Thoracic aorta (tissue), 2 donors: ENCODE data around the gene NKRF. TPM values are rescaled to one million over a fixed set of nuclear protein-coding genes. Genes with fewer than 3 reads are reported as not detected.

ENCODE experiments used
- ATAC-seq: fragments of 150-250 bp; one replicate; pipeline ENCODE4 v1.8.0; 2017; ENCODE audit warnings: low read depth; ENCODE audit not compliant: insufficient number of reproducible peaks, low FRiP score
- DNase-seq: peaks from one replicate; pipeline ENCODE4 v3.0.0-alpha.2; 2020; ENCODE audit warnings: low spot score
- H3K27ac ChIP-seq, 2 donors: fragments of 200-600 bp; sonication (generic); 1 replicate in 1 of 2; 2 replicates in 1 of 2; pipeline ENCODE4 v1.5.1; 2016; ENCODE audit warnings: mild to moderate bottlenecking in 2 of 2, moderate library complexity in 2 of 2
- H3K27me3 ChIP-seq: fragments of 200-600 bp; sonication (generic); replicated peaks from 2 replicates; pipeline ENCODE4 v1.6.0; 2016; ENCODE audit warnings: mild to moderate bottlenecking; ENCODE audit not compliant: insufficient read depth
- H3K36me3 ChIP-seq: fragments of 200-600 bp; sonication (generic); one replicate; pipeline ENCODE4 v1.5.1; 2016
- H3K4me1 ChIP-seq, 2 donors: fragments of 200-600 bp; sonication (generic); 1 replicate in 1 of 2; 2 replicates in 1 of 2; pipeline versions ENCODE4 v1.5.1 to v1.6.0; 2016; ENCODE audit warnings: low read depth in 2 of 2, mild to moderate bottlenecking in 1 of 2; ENCODE audit not compliant: control insufficient read depth in 1 of 2
- H3K4me3 ChIP-seq: fragments of 200-600 bp; sonication (generic); 2 replicates; pipeline ENCODE4 v1.5.1; 2016; ENCODE audit warnings: mild to moderate bottlenecking
- H3K9me3 ChIP-seq: fragments of 200-600 bp; sonication (generic); 2 replicates; pipeline ENCODE4 v1.5.1; 2016
- CTCF ChIP-seq: fragments of 200-600 bp; sonication (generic); IDR thresholded peaks from one replicate; pipeline ENCODE4 v1.5.1; 2019; ENCODE audit warnings: antibody characterized with exemption
- total RNA-seq, 2 donors: library from RNA; depleted of rRNA; stranded (reverse); fragments of >200 nt; gene quantifications; one replicate each; pipeline versions ENCODE4 v1.1.0 to v1.2.3, GENCODE V29; 2016

The NKRF gene
- total RNA-seq, 2 donors from 2014 or later, result 3.8 to 8.3 TPM

- H3K27ac ChIP-seq, result no peak overlapping the region
- H3K36me3 ChIP-seq, result no peaks in the 10 kb centered on the region
- H3K27me3 ChIP-seq, result no peaks in the 10 kb centered on the region
- H3K4me3 ChIP-seq, result no peak overlapping the region
- DNase-seq (no peak), ATAC-seq (no peak)
- H3K9me3 ChIP-seq, result no peaks in the 10 kb centered on the region
- TF ChIP-seq CTCF, result no peak
- H3K4me1 ChIP-seq, result peaks cover 0 to 8% of the 10 kb centered on the region in 2 donors
Observed at GRCh38 chrX:119570351-119570835, 35.8 kb downstream of the NKRF start.

- DNase-seq (peak; percentile 71), ATAC-seq (peak; percentile 82)
- TF ChIP-seq CTCF, result no peak
- H3K4me3 ChIP-seq, result peak within 1 kb of the TSS; percentile 76
- no peaks in the 10 kb centered on the region for H3K9me3 ChIP-seq
- H3K4me1 ChIP-seq, result peaks cover 0 to 5% of the 10 kb centered on the region in 2 donors
- H3K27me3 ChIP-seq, result no peaks in the 10 kb centered on the region
- H3K27ac ChIP-seq, result peak within 1 kb of the TSS; percentile 66 to 67
- H3K36me3 ChIP-seq, result no peaks in the 10 kb centered on the region
Observed at GRCh38 chrX:119565107-119565663, 41.0 kb downstream of the NKRF start, which contains the start of gene STEEP1. Gene STEEP1 (minus strand): TSS chrX:119565409. CDS start chrX:119565355, 54 bp downstream.

- no peak for TF ChIP-seq CTCF
- Histone ChIP-seq H3K27me3 (no peaks in the 10 kb centered on the region), H3K4me3 (no peak overlapping the region), H3K4me1 (no peaks in the 10 kb centered on the region), H3K9me3 (no peaks in the 10 kb centered on the region), H3K36me3 (no peaks in the 10 kb centered on the region), H3K27ac (no peak overlapping the region)
- DNase-seq (no peak), ATAC-seq (no peak)
Observed at GRCh38 chrX:119552508-119552907, 53.7 kb downstream of the NKRF start.

GRCh38 chrX:119549327-119550016 lies 56.8 kb downstream of the NKRF start:
- no peak overlapping the region for H3K27ac ChIP-seq
- ATAC-seq (no peak), DNase-seq (no peak)
- no peaks in the 10 kb centered on the region for H3K4me1 ChIP-seq
- no peaks in the 10 kb centered on the region for H3K9me3 ChIP-seq
- no peaks in the 10 kb centered on the region for H3K27me3 ChIP-seq
- no peaks in the 10 kb centered on the region for H3K36me3 ChIP-seq
- H3K4me3 ChIP-seq, result no peak overlapping the region
- no peak for TF ChIP-seq CTCF

- H3K36me3 ChIP-seq, result peaks cover 2% of the 10 kb centered on the region
- H3K4me1 ChIP-seq, result no peaks in the 10 kb centered on the region
- H3K4me3 ChIP-seq, result no peak overlapping the region
- no peak overlapping the region for H3K27ac ChIP-seq
- H3K27me3 ChIP-seq, result no peaks in the 10 kb centered on the region
- TF ChIP-seq CTCF, result no peak
- ATAC-seq (no peak), DNase-seq (no peak)
- no peaks in the 10 kb centered on the region for H3K9me3 ChIP-seq
Observed at GRCh38 chrX:119541188-119541587, 65.0 kb downstream of the NKRF start.
